HepG2 (cell line): ENCODE data around the gene CNTFR. TPM values are rescaled to one million over a fixed set of nuclear protein-coding genes. Genes with fewer than 3 reads are reported as not detected.

ENCODE experiments used
- ETV5 ChIP-seq: IDR thresholded peaks from 2 replicates; pipeline ENCODE4 v1.6.1; 2018; ENCODE audit warnings: missing biosample characterization, missing genetic modification reagents, inconsistent platforms, borderline replicate concordance
- NKX3-1 ChIP-seq: sonication (generic); formaldehyde crosslinking; IDR thresholded peaks from 2 replicates; pipeline ENCODE4 v1.5.0; 2020; ENCODE audit warnings: missing genetic modification reagents
- RBAK ChIP-seq: sonication (generic); formaldehyde crosslinking; IDR thresholded peaks from 2 replicates; pipeline ENCODE4 v1.5.1; 2020; ENCODE audit warnings: mild to moderate bottlenecking, missing genetic modification reagents
- ZNF329 ChIP-seq: sonication (generic); formaldehyde crosslinking; IDR thresholded peaks from 2 replicates; pipeline ENCODE4 v1.9.0; 2021; ENCODE audit warnings: low read depth, mild to moderate bottlenecking, missing genetic modification reagents
- ZNF790 ChIP-seq: sonication (generic); formaldehyde crosslinking; IDR thresholded peaks from 2 replicates; pipeline ENCODE4 v1.8.0; 2022; ENCODE audit warnings: missing genetic modification reagents, mild to moderate bottlenecking, borderline replicate concordance
- ZNF841 ChIP-seq: sonication (generic); formaldehyde crosslinking; IDR thresholded peaks from 2 replicates; pipeline ENCODE4 v1.8.1; 2023; ENCODE audit warnings: missing genetic modification reagents, borderline replicate concordance
- ZSCAN30 ChIP-seq: sonication (generic); formaldehyde crosslinking; IDR thresholded peaks from 2 replicates; pipeline ENCODE4 v1.5.0; 2020; ENCODE audit warnings: mild to moderate bottlenecking, missing genetic modification reagents
- polyA plus RNA-seq, 8 experiments: library from polyadenylated mRNA; depleted of rRNA in 3 of 8; stranded (reverse) in 7 of 8; unstranded in 1 of 8; fragments of >200 nt; fragmentation: Illumina TruSeq in 4 of 8; extraction: Trizol in 4 of 8; gene quantifications; 2 replicates each; pipeline versions ENCODE4 v1.2.1 to v1.2.3, GENCODE V29; 2011 to 2016; ENCODE audit warnings: low read depth in 4 of 8, missing spikeins in 1 of 8, mixed read lengths in 1 of 8; ENCODE audit not compliant: insufficient read depth in 1 of 8
- total RNA-seq, 5 experiments: library from RNA; depleted of rRNA; stranded (reverse); fragments of >200 nt; fragmentation: Illumina TruSeq; extraction: Trizol; gene quantifications; 2 replicates each; pipeline ENCODE4 v1.2.3, GENCODE V29; 2016; ENCODE audit warnings: low read depth in 1 of 5
- TF ChIP-seq, protein P1 (sequence below): sonication (generic); formaldehyde crosslinking; IDR thresholded peaks from 2 replicates; pipeline ENCODE4 v1.5.0; 2020; ENCODE audit warnings: mild to moderate bottlenecking, missing genetic modification reagents, moderate library complexity
- TF ChIP-seq, protein P2 (sequence below): sonication (generic); formaldehyde crosslinking; IDR thresholded peaks from 2 replicates; pipeline ENCODE4 v1.5.0; 2020; ENCODE audit warnings: mild to moderate bottlenecking, missing genetic modification reagents
- TF ChIP-seq, protein P3 (sequence below): sonication (generic); formaldehyde crosslinking; IDR thresholded peaks from 2 replicates; pipeline ENCODE4 v1.5.1; 2020; ENCODE audit warnings: missing genetic modification reagents, mild to moderate bottlenecking, borderline replicate concordance
- TF ChIP-seq, protein P4 (sequence below): sonication (generic); formaldehyde crosslinking; IDR thresholded peaks from 2 replicates; pipeline ENCODE4 v1.4.0; 2020; ENCODE audit warnings: mild to moderate bottlenecking, missing genetic modification reagents
- TF ChIP-seq, protein P5 (sequence below), 2 experiments: IDR thresholded peaks; 2 replicates each; pipeline ENCODE4 v1.6.1; 2011 to 2012; ENCODE audit warnings: low read length in 2 of 2, borderline replicate concordance in 1 of 2, low read depth in 1 of 2, mild to moderate bottlenecking in 1 of 2, moderate library complexity in 1 of 2
- TF ChIP-seq, protein P6 (sequence below): sonication (generic); formaldehyde crosslinking; IDR thresholded peaks from 2 replicates; pipeline ENCODE4 v1.5.1; 2020; ENCODE audit warnings: missing genetic modification reagents, mild to moderate bottlenecking, borderline replicate concordance

Gene CNTFR
- total and polyA plus RNA-seq, 2 of the 13 experiments (the other 11 are each of a cell fraction or from before 2014, with no cell fraction given): not detected

DNA sequence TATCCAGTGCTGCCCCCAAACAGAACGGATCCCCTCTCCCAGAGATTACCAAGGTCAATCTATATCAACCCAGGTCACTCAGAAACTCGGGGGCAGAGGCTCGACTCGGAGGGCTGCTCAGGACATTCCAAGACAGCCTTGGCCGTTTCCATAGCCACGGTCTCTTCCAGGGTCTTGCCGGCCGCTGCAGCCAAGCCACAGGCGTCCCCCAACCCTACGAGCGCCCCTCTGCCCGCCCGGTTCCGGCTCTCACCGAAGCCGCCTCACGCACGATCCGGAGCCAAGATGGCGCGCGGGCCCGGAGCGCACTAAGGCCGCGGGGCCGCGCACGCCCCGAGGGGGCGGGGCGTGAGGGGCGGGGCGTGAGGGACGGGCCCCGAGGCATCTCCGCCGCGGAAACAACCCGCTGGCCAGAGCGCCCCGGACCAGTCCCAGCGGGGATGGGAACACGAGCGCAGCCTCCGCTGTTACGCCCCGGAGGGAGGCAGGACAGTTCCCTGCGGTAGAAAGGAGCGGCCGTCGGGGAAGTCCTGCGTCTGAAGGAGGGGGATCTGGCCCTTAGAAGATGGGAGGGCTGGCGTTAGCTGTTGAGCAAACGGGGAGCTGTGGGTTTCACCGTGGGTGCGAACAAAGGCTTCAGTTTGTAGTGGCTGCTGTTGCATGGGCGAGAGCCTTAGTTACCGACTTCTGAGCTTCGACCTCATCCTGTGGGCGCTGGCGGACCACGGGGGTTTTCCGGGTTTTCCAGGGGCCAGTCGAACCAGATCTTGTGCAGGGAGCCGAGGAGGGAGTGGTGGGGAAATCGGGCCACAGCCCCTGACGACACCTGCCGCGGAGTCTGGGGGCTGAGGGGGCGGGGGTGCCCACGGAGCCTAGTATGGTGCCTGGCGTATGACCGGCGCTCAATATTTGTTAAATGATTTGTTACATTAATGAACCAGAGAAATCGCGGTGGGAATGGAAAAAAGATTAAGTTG is 22.6 kb upstream of the CNTFR start, which contains the start of gene RPP25L (continued):
- TF ChIP-seq ZNF790 (no peak), ZNF329 (no peak), ZNF841 (CRISPR knock-in tag) (no peak; the same call in 1 of the 2 replicates), ETV5 (peak; percentile 38; the same call in 1 of the 2 replicates), NKX3-1 (CRISPR knock-in tag) (no peak), ZSCAN30 (CRISPR knock-in tag) (no peak), RBAK (CRISPR knock-in tag) (no peak)
- TF ChIP-seq, protein P1, sequence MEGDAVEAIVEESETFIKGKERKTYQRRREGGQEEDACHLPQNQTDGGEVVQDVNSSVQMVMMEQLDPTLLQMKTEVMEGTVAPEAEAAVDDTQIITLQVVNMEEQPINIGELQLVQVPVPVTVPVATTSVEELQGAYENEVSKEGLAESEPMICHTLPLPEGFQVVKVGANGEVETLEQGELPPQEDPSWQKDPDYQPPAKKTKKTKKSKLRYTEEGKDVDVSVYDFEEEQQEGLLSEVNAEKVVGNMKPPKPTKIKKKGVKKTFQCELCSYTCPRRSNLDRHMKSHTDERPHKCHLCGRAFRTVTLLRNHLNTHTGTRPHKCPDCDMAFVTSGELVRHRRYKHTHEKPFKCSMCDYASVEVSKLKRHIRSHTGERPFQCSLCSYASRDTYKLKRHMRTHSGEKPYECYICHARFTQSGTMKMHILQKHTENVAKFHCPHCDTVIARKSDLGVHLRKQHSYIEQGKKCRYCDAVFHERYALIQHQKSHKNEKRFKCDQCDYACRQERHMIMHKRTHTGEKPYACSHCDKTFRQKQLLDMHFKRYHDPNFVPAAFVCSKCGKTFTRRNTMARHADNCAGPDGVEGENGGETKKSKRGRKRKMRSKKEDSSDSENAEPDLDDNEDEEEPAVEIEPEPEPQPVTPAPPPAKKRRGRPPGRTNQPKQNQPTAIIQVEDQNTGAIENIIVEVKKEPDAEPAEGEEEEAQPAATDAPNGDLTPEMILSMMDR (CRISPR knock-in tag): peak; percentile 25; the same call in 1 of the 2 replicates
- TF ChIP-seq, protein P2, sequence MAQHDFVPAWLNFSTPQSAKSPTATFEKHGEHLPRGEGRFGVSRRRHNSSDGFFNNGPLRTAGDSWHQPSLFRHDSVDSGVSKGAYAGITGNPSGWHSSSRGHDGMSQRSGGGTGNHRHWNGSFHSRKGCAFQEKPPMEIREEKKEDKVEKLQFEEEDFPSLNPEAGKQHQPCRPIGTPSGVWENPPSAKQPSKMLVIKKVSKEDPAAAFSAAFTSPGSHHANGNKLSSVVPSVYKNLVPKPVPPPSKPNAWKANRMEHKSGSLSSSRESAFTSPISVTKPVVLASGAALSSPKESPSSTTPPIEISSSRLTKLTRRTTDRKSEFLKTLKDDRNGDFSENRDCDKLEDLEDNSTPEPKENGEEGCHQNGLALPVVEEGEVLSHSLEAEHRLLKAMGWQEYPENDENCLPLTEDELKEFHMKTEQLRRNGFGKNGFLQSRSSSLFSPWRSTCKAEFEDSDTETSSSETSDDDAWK (CRISPR knock-in tag): no peak
- TF ChIP-seq, protein P3, sequence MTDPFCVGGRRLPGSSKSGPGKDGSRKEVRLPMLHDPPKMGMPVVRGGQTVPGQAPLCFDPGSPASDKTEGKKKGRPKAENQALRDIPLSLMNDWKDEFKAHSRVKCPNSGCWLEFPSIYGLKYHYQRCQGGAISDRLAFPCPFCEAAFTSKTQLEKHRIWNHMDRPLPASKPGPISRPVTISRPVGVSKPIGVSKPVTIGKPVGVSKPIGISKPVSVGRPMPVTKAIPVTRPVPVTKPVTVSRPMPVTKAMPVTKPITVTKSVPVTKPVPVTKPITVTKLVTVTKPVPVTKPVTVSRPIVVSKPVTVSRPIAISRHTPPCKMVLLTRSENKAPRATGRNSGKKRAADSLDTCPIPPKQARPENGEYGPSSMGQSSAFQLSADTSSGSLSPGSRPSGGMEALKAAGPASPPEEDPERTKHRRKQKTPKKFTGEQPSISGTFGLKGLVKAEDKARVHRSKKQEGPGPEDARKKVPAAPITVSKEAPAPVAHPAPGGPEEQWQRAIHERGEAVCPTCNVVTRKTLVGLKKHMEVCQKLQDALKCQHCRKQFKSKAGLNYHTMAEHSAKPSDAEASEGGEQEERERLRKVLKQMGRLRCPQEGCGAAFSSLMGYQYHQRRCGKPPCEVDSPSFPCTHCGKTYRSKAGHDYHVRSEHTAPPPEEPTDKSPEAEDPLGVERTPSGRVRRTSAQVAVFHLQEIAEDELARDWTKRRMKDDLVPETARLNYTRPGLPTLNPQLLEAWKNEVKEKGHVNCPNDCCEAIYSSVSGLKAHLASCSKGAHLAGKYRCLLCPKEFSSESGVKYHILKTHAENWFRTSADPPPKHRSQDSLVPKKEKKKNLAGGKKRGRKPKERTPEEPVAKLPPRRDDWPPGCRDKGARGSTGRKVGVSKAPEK (CRISPR knock-in tag): no peak
- TF ChIP-seq, protein P4, sequence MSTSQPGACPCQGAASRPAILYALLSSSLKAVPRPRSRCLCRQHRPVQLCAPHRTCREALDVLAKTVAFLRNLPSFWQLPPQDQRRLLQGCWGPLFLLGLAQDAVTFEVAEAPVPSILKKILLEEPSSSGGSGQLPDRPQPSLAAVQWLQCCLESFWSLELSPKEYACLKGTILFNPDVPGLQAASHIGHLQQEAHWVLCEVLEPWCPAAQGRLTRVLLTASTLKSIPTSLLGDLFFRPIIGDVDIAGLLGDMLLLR (CRISPR knock-in tag): no peak
- TF ChIP-seq, protein P5, sequence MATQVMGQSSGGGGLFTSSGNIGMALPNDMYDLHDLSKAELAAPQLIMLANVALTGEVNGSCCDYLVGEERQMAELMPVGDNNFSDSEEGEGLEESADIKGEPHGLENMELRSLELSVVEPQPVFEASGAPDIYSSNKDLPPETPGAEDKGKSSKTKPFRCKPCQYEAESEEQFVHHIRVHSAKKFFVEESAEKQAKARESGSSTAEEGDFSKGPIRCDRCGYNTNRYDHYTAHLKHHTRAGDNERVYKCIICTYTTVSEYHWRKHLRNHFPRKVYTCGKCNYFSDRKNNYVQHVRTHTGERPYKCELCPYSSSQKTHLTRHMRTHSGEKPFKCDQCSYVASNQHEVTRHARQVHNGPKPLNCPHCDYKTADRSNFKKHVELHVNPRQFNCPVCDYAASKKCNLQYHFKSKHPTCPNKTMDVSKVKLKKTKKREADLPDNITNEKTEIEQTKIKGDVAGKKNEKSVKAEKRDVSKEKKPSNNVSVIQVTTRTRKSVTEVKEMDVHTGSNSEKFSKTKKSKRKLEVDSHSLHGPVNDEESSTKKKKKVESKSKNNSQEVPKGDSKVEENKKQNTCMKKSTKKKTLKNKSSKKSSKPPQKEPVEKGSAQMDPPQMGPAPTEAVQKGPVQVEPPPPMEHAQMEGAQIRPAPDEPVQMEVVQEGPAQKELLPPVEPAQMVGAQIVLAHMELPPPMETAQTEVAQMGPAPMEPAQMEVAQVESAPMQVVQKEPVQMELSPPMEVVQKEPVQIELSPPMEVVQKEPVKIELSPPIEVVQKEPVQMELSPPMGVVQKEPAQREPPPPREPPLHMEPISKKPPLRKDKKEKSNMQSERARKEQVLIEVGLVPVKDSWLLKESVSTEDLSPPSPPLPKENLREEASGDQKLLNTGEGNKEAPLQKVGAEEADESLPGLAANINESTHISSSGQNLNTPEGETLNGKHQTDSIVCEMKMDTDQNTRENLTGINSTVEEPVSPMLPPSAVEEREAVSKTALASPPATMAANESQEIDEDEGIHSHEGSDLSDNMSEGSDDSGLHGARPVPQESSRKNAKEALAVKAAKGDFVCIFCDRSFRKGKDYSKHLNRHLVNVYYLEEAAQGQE (IDR thresholded peaks at IDR 0.05; ENCODE audit: borderline replicate concordance in 1 of 2, low read depth in 1 of 2, low read length in 2 of 2): 0 out of 4 replicates have a peak, but pooled peaks of 1 of the 2 experiments have one; percentile 6
- TF ChIP-seq, protein P6, sequence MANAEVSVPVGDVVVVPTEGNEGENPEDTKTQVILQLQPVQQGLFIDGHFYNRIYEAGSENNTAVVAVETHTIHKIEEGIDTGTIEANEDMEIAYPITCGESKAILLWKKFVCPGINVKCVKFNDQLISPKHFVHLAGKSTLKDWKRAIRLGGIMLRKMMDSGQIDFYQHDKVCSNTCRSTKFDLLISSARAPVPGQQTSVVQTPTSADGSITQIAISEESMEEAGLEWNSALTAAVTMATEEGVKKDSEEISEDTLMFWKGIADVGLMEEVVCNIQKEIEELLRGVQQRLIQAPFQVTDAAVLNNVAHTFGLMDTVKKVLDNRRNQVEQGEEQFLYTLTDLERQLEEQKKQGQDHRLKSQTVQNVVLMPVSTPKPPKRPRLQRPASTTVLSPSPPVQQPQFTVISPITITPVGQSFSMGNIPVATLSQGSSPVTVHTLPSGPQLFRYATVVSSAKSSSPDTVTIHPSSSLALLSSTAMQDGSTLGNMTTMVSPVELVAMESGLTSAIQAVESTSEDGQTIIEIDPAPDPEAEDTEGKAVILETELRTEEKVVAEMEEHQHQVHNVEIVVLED: peak; percentile 76
